GM12878 (cell line): ENCODE data around the gene SCAI. TPM values are rescaled to one million over a fixed set of nuclear protein-coding genes. Genes with fewer than 3 reads are reported as not detected.

Experiments used
- ATAC-seq: fragments of 200-7000 bp; cut with Tn5 transposase; 3 replicates; pipeline ENCODE4 v1.9.1; 2020; ENCODE audit warnings: mild to moderate bottlenecking, moderate library complexity
- BruUV-seq: library from RNA; stranded (reverse); fragments of 400-500 nt; replicated peaks from 2 replicates; lab custom pipeline; 2021; lab: Mats Ljungman, UMichigan
- CTCF ChIA-PET: fragments of 300-600 bp; sonication (Branson Sonifier 250); formaldehyde crosslinking; extraction: SDS; loops from one replicate; lab custom pipeline; 2021; ENCODE audit warnings: inconsistent platforms; lab: Yijun Ruan, JAX
- POLR2A ChIA-PET: fragments of 350-600 bp; formaldehyde crosslinking; extraction: SDS; loops from one replicate; lab custom pipeline; 2021; ENCODE audit warnings: inconsistent platforms; lab: Charles Lee
- RAD21 ChIA-PET: fragments of 300-600 bp; sonication (Branson Sonifier 250); formaldehyde crosslinking; loops from one replicate; lab custom pipeline; 2023; ENCODE audit warnings: antibody characterized with exemption; ENCODE audit not compliant: unreplicated experiment; lab: Charles Lee
- SMC1A ChIA-PET: fragments of 300-600 bp; sonication (Branson Sonifier 250); formaldehyde crosslinking; loops from one replicate; lab custom pipeline; 2023; ENCODE audit not compliant: unreplicated experiment, uncharacterized antibody; lab: Charles Lee
- DNase-seq: peaks from one replicate; pipeline ENCODE4 v3.0.0-alpha.2; 2011; ENCODE audit warnings: low read depth, low spot score
- FAIRE-seq: peaks from 3 replicates; lab custom pipeline; 2011; peaks lifted over from hg19 to GRCh38; lab: Jason Lieb, UNC
- H2AFZ ChIP-seq: 2 replicates; pipeline ENCODE4 v1.6.0; 2011; ENCODE audit warnings: low read depth, low read length, control low read depth; ENCODE audit not compliant: control insufficient read depth
- H3K27ac ChIP-seq: 2 replicates; pipeline ENCODE4 v1.5.1; 2011; ENCODE audit warnings: control low read depth; ENCODE audit not compliant: control insufficient read depth, insufficient read depth
- H3K27me3 ChIP-seq, 2 experiments: replicated peaks in 1 of 2; 2 replicates each; pipeline versions ENCODE4 v1.6.0 to v1.6.1; 2011; ENCODE audit warnings: low read length in 1 of 2; ENCODE audit not compliant: control insufficient read depth in 2 of 2, insufficient read depth in 2 of 2
- H3K36me3 ChIP-seq, 2 experiments: 2 replicates each; pipeline ENCODE4 v1.5.1; 2011; ENCODE audit warnings: low read length in 1 of 2; ENCODE audit not compliant: control insufficient read depth in 2 of 2, insufficient read depth in 2 of 2
- H3K4me1 ChIP-seq: 2 replicates; pipeline ENCODE4 v1.6.1; 2011; ENCODE audit warnings: mild to moderate bottlenecking, low read length, moderate library complexity, mixed read lengths; ENCODE audit not compliant: control insufficient read depth, insufficient read depth
- H3K4me2 ChIP-seq: 2 replicates; pipeline ENCODE4 v1.6.0; 2011; ENCODE audit warnings: control low read depth; ENCODE audit not compliant: control insufficient read depth, insufficient read depth
- H3K4me3 ChIP-seq: fragments of 200-600 bp; sonication (generic); 2 replicates; pipeline ENCODE4 v1.5.1; 2016
- H3K79me2 ChIP-seq: 2 replicates; pipeline ENCODE4 v1.6.0; 2011; ENCODE audit warnings: low read length; ENCODE audit not compliant: control insufficient read depth, insufficient read depth
- H3K9ac ChIP-seq: 2 replicates; pipeline ENCODE4 v1.8.0; 2011; ENCODE audit warnings: low read length, control low read depth, mixed read lengths; ENCODE audit not compliant: control insufficient read depth, insufficient read depth
- H3K9me3 ChIP-seq: replicated peaks from 3 replicates; pipeline ENCODE4 v1.5.1; 2011; ENCODE audit warnings: mild to moderate bottlenecking, low read length; ENCODE audit not compliant: control insufficient read depth, insufficient read depth
- H4K20me1 ChIP-seq: 2 replicates; pipeline ENCODE4 v1.6.0; 2011; ENCODE audit not compliant: control insufficient read depth, insufficient read depth
- CEBPB ChIP-seq, 2 experiments: fragments of 150-350 bp in 1 of 2; IDR thresholded peaks; 2 replicates each; pipeline ENCODE4 v1.6.1; 2012 to 2014; ENCODE audit warnings: low read depth in 2 of 2, low read length in 2 of 2, borderline replicate concordance in 1 of 2, inconsistent platforms in 1 of 2
- IRF4 ChIP-seq: IDR thresholded peaks from 2 replicates; pipeline ENCODE4 v1.6.1; 2011; ENCODE audit warnings: low read depth, low read length
- KDM1A ChIP-seq: fragments of 200-600 bp; sonication (generic); IDR thresholded peaks from 2 replicates; pipeline ENCODE4 v1.6.1; 2016; ENCODE audit warnings: borderline replicate concordance
- MTA2 ChIP-seq: fragments of 450-650 bp; IDR thresholded peaks from 2 replicates; pipeline ENCODE4 v1.6.1; 2016; ENCODE audit warnings: low read depth, mild to moderate bottlenecking, moderate library complexity
- POLR2A ChIP-seq: IDR thresholded peaks from 2 replicates; pipeline ENCODE4 v1.6.1; 2011; ENCODE audit warnings: low read depth, mild to moderate bottlenecking, low read length
- RB1 ChIP-seq: fragments of 450-650 bp; formaldehyde crosslinking; IDR thresholded peaks from 2 replicates; pipeline ENCODE4 v1.6.1; 2017; ENCODE audit warnings: mild to moderate bottlenecking, borderline replicate concordance
- SUPT20H ChIP-seq: IDR thresholded peaks from 2 replicates; pipeline ENCODE4 v1.6.1; 2011; ENCODE audit warnings: low read depth, mild to moderate bottlenecking, low read length, moderate library complexity, borderline replicate concordance; ENCODE audit not compliant: control insufficient read depth
- WGBS: methylation state at CpG from one replicate; pipeline ENCODE4 v1.1.6; 2016; ENCODE audit warnings: low lambda C conversion rate; ENCODE audit not compliant: insufficient replicate concordance, insufficient coverage; ENCODE audit errors: missing lambda C conversion rate; 5-methylcytosine and 5-hydroxymethylcytosine counted together
- in situ Hi-C: fragments of 300-500 bp; cut with MboI; formaldehyde crosslinking; loops from 9 replicates; pipeline ENCODE4 v1.14.3; 2018; ENCODE audit warnings: mixed read lengths
- intact Hi-C: fragments of 100-400 bp; cut with micrococcal nuclease; formaldehyde crosslinking; loops from one replicate; pipeline ENCODE4 v1.14.2; 2022; ENCODE audit not compliant: unreplicated experiment
- polyA plus RNA-seq, 11 experiments: library from polyadenylated mRNA; depleted of rRNA in 4 of 11; unstranded in 6 of 11; stranded (reverse) in 5 of 11; fragments of >200 nt; fragmentation: Nextera tagmentation in 4 of 11; fragmentation: Illumina TruSeq in 1 of 11; extraction: Ambion mirVana in 4 of 11; extraction: Trizol in 1 of 11; gene quantifications; 1 replicate in 1 of 11; 2 replicates in 10 of 11; pipeline versions ENCODE4 v1.2.1 to v1.2.3, GENCODE V29; 2011 to 2016; ENCODE audit warnings: inconsistent platforms in 2 of 11, missing spikeins in 2 of 11, low read depth in 1 of 11
- total RNA-seq, 4 experiments: library from RNA; depleted of rRNA in 3 of 4; stranded (reverse); fragments of >200 nt in 3 of 4; fragmentation: Illumina TruSeq in 1 of 4; extraction: Trizol in 1 of 4; gene quantifications; 2 replicates each; pipeline versions ENCODE4 v1.2.1 to v1.2.3, GENCODE V29; 2013 to 2021
- TF ChIP-seq, protein P1 (sequence below): fragments of 450-650 bp; IDR thresholded peaks from 2 replicates; pipeline ENCODE4 v1.6.1; 2017; ENCODE audit warnings: mild to moderate bottlenecking, moderate library complexity
- TF ChIP-seq, protein P2 (sequence below): fragments of 450-650 bp; IDR thresholded peaks from 2 replicates; pipeline ENCODE4 v1.6.1; 2018; ENCODE audit warnings: mild to moderate bottlenecking, low read depth, moderate library complexity; ENCODE audit not compliant: partially characterized antibody
- TF ChIP-seq, protein P3 (sequence below): fragments of 150-350 bp; IDR thresholded peaks from 2 replicates; pipeline ENCODE4 v1.6.1; 2016; ENCODE audit warnings: low read depth, low read length

The SCAI gene
- total and polyA plus RNA-seq, 10 of the 15 experiments (the other 5 are each of a cell fraction or from before 2014, with no cell fraction given) = 0.52 to 8.8 (median 5.1) TPM

DNA sequence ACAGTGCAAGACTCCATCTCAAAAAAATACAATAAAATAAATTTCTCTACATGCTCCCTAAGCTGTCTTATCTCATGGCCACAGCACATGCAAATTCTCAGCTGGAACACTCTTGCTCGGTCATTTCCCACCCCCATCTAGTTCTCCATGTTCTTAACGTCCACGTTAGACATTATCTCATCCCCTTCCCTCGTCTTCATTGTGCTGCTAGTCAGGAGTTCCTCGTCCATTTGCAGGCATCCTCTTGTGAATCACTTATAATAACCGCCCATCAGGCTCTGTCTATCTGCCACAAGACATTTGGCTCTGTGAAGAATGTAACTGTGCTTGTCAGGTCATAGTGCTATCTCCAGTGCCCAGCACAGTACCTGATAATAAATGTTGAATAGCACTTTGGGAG, 169.5 kb downstream of the SCAI start:
- no peak overlapping the region for H3K27ac ChIP-seq
- H3K9ac ChIP-seq = no peak overlapping the region
- ATAC-seq = no peak
- H3K27me3 ChIP-seq = no peaks in the 10 kb centered on the region
- no peak for DNase-seq
- no TSS peak for BruUV-seq
- H3K4me3 ChIP-seq = no peak overlapping the region
- RAD21 ChIA-PET = interaction anchor here (0.6 kb wide), 1 partner anchor 261 kb away, joined by 3 read pairs; no protein-coding TSS in a partner anchor
- WGBS = 98% methylated on average over 6 of the region's 6 CpGs
- FAIRE-seq = no peak
- in situ Hi-C loops = no loop called here
- H3K4me2 ChIP-seq = no peak overlapping the region
- H4K20me1 ChIP-seq = no peaks in the 10 kb centered on the region
- H3K79me2 ChIP-seq = no peaks in the 10 kb centered on the region
- intact Hi-C loops = no loop called here
- no peak overlapping the region for H2AFZ ChIP-seq
- H3K4me1 ChIP-seq = no peaks in the 10 kb centered on the region
- SMC1A ChIA-PET = interaction anchor here (0.9 kb wide), 1 partner anchor 14 kb away, joined by 3 read pairs; no protein-coding TSS in a partner anchor
- POLR2A ChIA-PET = interaction anchor here (0.6 kb wide), 1 partner anchor 295 kb away, joined by 3 read pairs; no protein-coding TSS in a partner anchor
- CTCF ChIA-PET = interaction anchor here (1.6 kb wide), 1 partner anchor 14 kb away, joined by 4 read pairs; no protein-coding TSS in a partner anchor
- no peaks in the 10 kb centered on the region for H3K9me3 ChIP-seq
- H3K36me3 ChIP-seq = 0 out of 4 replicates have a peak, but pooled peaks cover 0 to 3% of the 10 kb centered on the region in 2 experiments
- TF ChIP-seq MTA2 (no peak), RB1 (no peak), POLR2A (no peak), SUPT20H (no peak), IRF4 (no peak), CEBPB (IDR thresholded peaks at IDR 0.05; ENCODE audit: borderline replicate concordance in 1 of 2, low read depth in 2 of 2, low read length in 2 of 2) (no peak), KDM1A (no peak)
- TF ChIP-seq, protein P1, sequence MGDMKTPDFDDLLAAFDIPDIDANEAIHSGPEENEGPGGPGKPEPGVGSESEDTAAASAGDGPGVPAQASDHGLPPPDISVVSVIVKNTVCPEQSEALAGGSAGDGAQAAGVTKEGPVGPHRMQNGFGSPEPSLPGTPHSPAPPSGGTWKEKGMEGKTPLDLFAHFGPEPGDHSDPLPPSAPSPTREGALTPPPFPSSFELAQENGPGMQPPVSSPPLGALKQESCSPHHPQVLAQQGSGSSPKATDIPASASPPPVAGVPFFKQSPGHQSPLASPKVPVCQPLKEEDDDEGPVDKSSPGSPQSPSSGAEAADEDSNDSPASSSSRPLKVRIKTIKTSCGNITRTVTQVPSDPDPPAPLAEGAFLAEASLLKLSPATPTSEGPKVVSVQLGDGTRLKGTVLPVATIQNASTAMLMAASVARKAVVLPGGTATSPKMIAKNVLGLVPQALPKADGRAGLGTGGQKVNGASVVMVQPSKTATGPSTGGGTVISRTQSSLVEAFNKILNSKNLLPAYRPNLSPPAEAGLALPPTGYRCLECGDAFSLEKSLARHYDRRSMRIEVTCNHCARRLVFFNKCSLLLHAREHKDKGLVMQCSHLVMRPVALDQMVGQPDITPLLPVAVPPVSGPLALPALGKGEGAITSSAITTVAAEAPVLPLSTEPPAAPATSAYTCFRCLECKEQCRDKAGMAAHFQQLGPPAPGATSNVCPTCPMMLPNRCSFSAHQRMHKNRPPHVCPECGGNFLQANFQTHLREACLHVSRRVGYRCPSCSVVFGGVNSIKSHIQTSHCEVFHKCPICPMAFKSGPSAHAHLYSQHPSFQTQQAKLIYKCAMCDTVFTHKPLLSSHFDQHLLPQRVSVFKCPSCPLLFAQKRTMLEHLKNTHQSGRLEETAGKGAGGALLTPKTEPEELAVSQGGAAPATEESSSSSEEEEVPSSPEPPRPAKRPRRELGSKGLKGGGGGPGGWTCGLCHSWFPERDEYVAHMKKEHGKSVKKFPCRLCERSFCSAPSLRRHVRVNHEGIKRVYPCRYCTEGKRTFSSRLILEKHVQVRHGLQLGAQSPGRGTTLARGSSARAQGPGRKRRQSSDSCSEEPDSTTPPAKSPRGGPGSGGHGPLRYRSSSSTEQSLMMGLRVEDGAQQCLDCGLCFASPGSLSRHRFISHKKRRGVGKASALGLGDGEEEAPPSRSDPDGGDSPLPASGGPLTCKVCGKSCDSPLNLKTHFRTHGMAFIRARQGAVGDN = no peak
- TF ChIP-seq, protein P2, sequence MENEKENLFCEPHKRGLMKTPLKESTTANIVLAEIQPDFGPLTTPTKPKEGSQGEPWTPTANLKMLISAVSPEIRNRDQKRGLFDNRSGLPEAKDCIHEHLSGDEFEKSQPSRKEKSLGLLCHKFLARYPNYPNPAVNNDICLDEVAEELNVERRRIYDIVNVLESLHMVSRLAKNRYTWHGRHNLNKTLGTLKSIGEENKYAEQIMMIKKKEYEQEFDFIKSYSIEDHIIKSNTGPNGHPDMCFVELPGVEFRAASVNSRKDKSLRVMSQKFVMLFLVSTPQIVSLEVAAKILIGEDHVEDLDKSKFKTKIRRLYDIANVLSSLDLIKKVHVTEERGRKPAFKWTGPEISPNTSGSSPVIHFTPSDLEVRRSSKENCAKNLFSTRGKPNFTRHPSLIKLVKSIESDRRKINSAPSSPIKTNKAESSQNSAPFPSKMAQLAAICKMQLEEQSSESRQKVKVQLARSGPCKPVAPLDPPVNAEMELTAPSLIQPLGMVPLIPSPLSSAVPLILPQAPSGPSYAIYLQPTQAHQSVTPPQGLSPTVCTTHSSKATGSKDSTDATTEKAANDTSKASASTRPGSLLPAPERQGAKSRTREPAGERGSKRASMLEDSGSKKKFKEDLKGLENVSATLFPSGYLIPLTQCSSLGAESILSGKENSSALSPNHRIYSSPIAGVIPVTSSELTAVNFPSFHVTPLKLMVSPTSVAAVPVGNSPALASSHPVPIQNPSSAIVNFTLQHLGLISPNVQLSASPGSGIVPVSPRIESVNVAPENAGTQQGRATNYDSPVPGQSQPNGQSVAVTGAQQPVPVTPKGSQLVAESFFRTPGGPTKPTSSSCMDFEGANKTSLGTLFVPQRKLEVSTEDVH = no peak
- TF ChIP-seq, protein P3, sequence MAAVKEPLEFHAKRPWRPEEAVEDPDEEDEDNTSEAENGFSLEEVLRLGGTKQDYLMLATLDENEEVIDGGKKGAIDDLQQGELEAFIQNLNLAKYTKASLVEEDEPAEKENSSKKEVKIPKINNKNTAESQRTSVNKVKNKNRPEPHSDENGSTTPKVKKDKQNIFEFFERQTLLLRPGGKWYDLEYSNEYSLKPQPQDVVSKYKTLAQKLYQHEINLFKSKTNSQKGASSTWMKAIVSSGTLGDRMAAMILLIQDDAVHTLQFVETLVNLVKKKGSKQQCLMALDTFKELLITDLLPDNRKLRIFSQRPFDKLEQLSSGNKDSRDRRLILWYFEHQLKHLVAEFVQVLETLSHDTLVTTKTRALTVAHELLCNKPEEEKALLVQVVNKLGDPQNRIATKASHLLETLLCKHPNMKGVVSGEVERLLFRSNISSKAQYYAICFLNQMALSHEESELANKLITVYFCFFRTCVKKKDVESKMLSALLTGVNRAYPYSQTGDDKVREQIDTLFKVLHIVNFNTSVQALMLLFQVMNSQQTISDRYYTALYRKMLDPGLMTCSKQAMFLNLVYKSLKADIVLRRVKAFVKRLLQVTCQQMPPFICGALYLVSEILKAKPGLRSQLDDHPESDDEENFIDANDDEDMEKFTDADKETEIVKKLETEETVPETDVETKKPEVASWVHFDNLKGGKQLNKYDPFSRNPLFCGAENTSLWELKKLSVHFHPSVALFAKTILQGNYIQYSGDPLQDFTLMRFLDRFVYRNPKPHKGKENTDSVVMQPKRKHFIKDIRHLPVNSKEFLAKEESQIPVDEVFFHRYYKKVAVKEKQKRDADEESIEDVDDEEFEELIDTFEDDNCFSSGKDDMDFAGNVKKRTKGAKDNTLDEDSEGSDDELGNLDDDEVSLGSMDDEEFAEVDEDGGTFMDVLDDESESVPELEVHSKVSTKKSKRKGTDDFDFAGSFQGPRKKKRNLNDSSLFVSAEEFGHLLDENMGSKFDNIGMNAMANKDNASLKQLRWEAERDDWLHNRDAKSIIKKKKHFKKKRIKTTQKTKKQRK = no peak
